ENCODE measurements around the gene DSP. TPM values are rescaled to one million over a fixed set of nuclear protein-coding genes. Genes with fewer than 3 reads are reported as not detected.

Gene DSP
- total and polyA plus RNA-seq, 10 of the 15 experiments (the other 5 are each of a cell fraction or from before 2014, with no cell fraction given): under 0.01 to 0.36 (median 0.04) TPM; not detected in 4

- in situ Hi-C loops (cut with MboI): no loop called here
- H3K4me1 ChIP-seq (ENCODE audit: control insufficient read depth, insufficient read depth, low read length): no peaks in the 10 kb centered on the region
- H3K27ac ChIP-seq (ENCODE audit: control insufficient read depth, insufficient read depth): no peak overlapping the region
- ChIA-PET CTCF (no interaction called here), SMC1A (ENCODE audit: uncharacterized antibody, unreplicated experiment) (interaction anchor here (0.7 kb wide), 1 partner anchor 83 kb away, joined by 3 read pairs; no protein-coding TSS in a partner anchor), RAD21 (ENCODE audit: unreplicated experiment) (no interaction called here), POLR2A (no interaction called here)
- H4K20me1 ChIP-seq (ENCODE audit: control insufficient read depth, insufficient read depth): no peaks in the 10 kb centered on the region
- FAIRE-seq: no peak
- H3K36me3 ChIP-seq (ENCODE audit: control insufficient read depth in 2 of 2, insufficient read depth in 2 of 2, low read length in 1 of 2): no peaks in the 10 kb centered on the region
- BruUV-seq (replicated peaks): no TSS peak
- intact Hi-C loops (cut with micrococcal nuclease; ENCODE audit: unreplicated experiment): no loop called here
- no peak for DNase-seq (ENCODE audit: low read depth, low spot score)
- H3K4me3 ChIP-seq: no peak overlapping the region
- no peaks in the 10 kb centered on the region for H3K9me3 ChIP-seq (replicated peaks; ENCODE audit: control insufficient read depth, insufficient read depth, low read length)
- no peak for ATAC-seq
- no peak overlapping the region for H2AFZ ChIP-seq (ENCODE audit: control insufficient read depth, low read depth, low read length)
- H3K4me2 ChIP-seq (ENCODE audit: control insufficient read depth, insufficient read depth): no peak overlapping the region
- H3K79me2 ChIP-seq (ENCODE audit: control insufficient read depth, insufficient read depth, low read length): no peaks in the 10 kb centered on the region
- no peak overlapping the region for H3K9ac ChIP-seq (ENCODE audit: control insufficient read depth, insufficient read depth, low read length)
- H3K27me3 ChIP-seq (replicated peaks in 1 of 2; ENCODE audit: control insufficient read depth in 2 of 2, insufficient read depth in 2 of 2, low read length in 1 of 2): peaks cover 0 to 2% of the 10 kb centered on the region in 2 experiments; a peak in 1 of 4 replicates
- no peak for TF ChIP-seq MAX (IDR thresholded peaks at IDR 0.05; ENCODE audit: low read depth, low read length)
- TF ChIP-seq USF1 (IDR thresholded peaks at IDR 0.05; ENCODE audit: borderline replicate concordance, extremely low read length, insufficient read depth, low read depth, low read length): no peak
- TF ChIP-seq SREBF1 (IDR thresholded peaks at IDR 0.05; ENCODE audit: low read length): no peak
- TF ChIP-seq RB1 (IDR thresholded peaks at IDR 0.05; ENCODE audit: borderline replicate concordance): no peak
- TF ChIP-seq POLR2A (IDR thresholded peaks at IDR 0.05; ENCODE audit: low read depth, low read length): no peak
Observed at GRCh38 chr6:7522873-7523272, 18.6 kb upstream of the DSP start.

- H3K36me3 ChIP-seq (ENCODE audit: control insufficient read depth in 2 of 2, insufficient read depth in 2 of 2, low read length in 1 of 2): no peaks in the 10 kb centered on the region
- no peak for FAIRE-seq
- H3K9me3 ChIP-seq (replicated peaks; ENCODE audit: control insufficient read depth, insufficient read depth, low read length): no peaks in the 10 kb centered on the region
- H3K79me2 ChIP-seq (ENCODE audit: control insufficient read depth, insufficient read depth, low read length): no peaks in the 10 kb centered on the region
- TF ChIP-seq SREBF2 (IDR thresholded peaks at IDR 0.05; ENCODE audit: low read length) (no peak), HSF1 (IDR thresholded peaks at IDR 0.05; ENCODE audit: low read depth, low read length) (no peak), FOXK2 (IDR thresholded peaks at IDR 0.05) (no peak), PML (IDR thresholded peaks at IDR 0.05; ENCODE audit: low read length) (no peak), TBL1XR1 (IDR thresholded peaks at IDR 0.05; ENCODE audit: low read depth, low read length) (no peak), TCF12 (IDR thresholded peaks at IDR 0.05; ENCODE audit: low read depth, low read length) (no peak), CBX3 (IDR thresholded peaks at IDR 0.05; ENCODE audit: borderline replicate concordance, low read depth) (no peak), SREBF1 (IDR thresholded peaks at IDR 0.05; ENCODE audit: low read length) (no peak)
- no peak overlapping the region for H3K4me3 ChIP-seq
- ChIA-PET RAD21 (ENCODE audit: unreplicated experiment) (no interaction called here), POLR2A (no interaction called here), CTCF (no interaction called here), SMC1A (ENCODE audit: uncharacterized antibody, unreplicated experiment) (interaction anchor here (1.1 kb wide), 1 partner anchor 9 kb away, joined by 3 read pairs; no protein-coding TSS in a partner anchor)
- BruUV-seq (replicated peaks): no TSS peak
- no peaks in the 10 kb centered on the region for H3K4me1 ChIP-seq (ENCODE audit: control insufficient read depth, insufficient read depth, low read length)
- no peak overlapping the region for H3K27ac ChIP-seq (ENCODE audit: control insufficient read depth, insufficient read depth)
- H2AFZ ChIP-seq (ENCODE audit: control insufficient read depth, low read depth, low read length): no peak overlapping the region
- no peak overlapping the region for H3K4me2 ChIP-seq (ENCODE audit: control insufficient read depth, insufficient read depth)
- H4K20me1 ChIP-seq (ENCODE audit: control insufficient read depth, insufficient read depth): no peaks in the 10 kb centered on the region
- no peak for DNase-seq (ENCODE audit: low read depth, low spot score)
- WGBS (ENCODE audit: insufficient coverage, insufficient replicate concordance, low lambda C conversion rate, missing lambda C conversion rate): 0% methylated on average over 2 of the region's 2 CpGs
- H3K27me3 ChIP-seq (replicated peaks in 1 of 2; ENCODE audit: control insufficient read depth in 2 of 2, insufficient read depth in 2 of 2, low read length in 1 of 2): peaks cover 0 to 2% of the 10 kb centered on the region in 2 experiments; a peak in 1 of 4 replicates
- intact Hi-C loops (cut with micrococcal nuclease; ENCODE audit: unreplicated experiment) (no loop called here), in situ Hi-C loops (cut with MboI) (no loop called here)
- ATAC-seq: no peak
- no peak overlapping the region for H3K9ac ChIP-seq (ENCODE audit: control insufficient read depth, insufficient read depth, low read length)
Observed at GRCh38 chr6:7523922-7524321, 17.5 kb upstream of the DSP start.
